Sigmoid colon (tissue), 7 donors: Measurements from ENCODE around the gene THRB. TPM values are rescaled to one million over a fixed set of nuclear protein-coding genes. Genes with fewer than 3 reads are reported as not detected.
A peak's percentile ranks its signal among the peaks of the same experiment; 100 is the strongest.

ENCODE experiments used
- DNase-seq: peaks from one replicate; pipeline ENCODE4 v3.0.0-alpha.2; 2019
- H3K27ac ChIP-seq, 4 donors: fragments of 200-600 bp; sonication (generic); one replicate each; pipeline ENCODE4 v1.5.1; 2016 to 2019; ENCODE audit warnings: mild to moderate bottlenecking in 1 of 4
- H3K27me3 ChIP-seq, 3 donors: fragments of 200-600 bp; sonication (generic); one replicate each; pipeline ENCODE4 v1.5.1; 2019; ENCODE audit warnings: mild to moderate bottlenecking in 1 of 3
- H3K36me3 ChIP-seq, 4 donors: fragments of 200-600 bp; sonication (generic); one replicate each; pipeline ENCODE4 v1.5.1; 2016 to 2019
- H3K4me1 ChIP-seq, 4 donors: fragments of 200-600 bp; sonication (generic); one replicate each; pipeline ENCODE4 v1.5.1; 2017 to 2019
- H3K4me3 ChIP-seq, 4 donors: fragments of 200-600 bp; sonication (generic); one replicate each; pipeline ENCODE4 v1.5.1; 2017 to 2019; ENCODE audit warnings: mild to moderate bottlenecking in 2 of 4, moderate library complexity in 1 of 4
- H3K9me3 ChIP-seq, 4 donors: fragments of 200-600 bp in 3 of 4; sonication (generic) in 3 of 4; one replicate each; pipeline versions ENCODE4 v1.5.1 to v1.6.1; 2013 to 2019
- EP300 ChIP-seq, 4 donors: sonication (generic); formaldehyde crosslinking; IDR thresholded peaks; one replicate each; pipeline ENCODE4 v1.6.1; 2017; ENCODE audit warnings: antibody characterized with exemption in 4 of 4
- POLR2A ChIP-seq, 2 donors: fragments of 450-650 bp; IDR thresholded peaks; one replicate each; pipeline ENCODE4 v1.6.1; 2016; ENCODE audit warnings: antibody characterized with exemption in 2 of 2, mild to moderate bottlenecking in 2 of 2, moderate library complexity in 2 of 2
- POLR2AphosphoS5 ChIP-seq, 4 donors: sonication (generic); formaldehyde crosslinking; IDR thresholded peaks; one replicate each; pipeline ENCODE4 v1.6.1; 2017; ENCODE audit warnings: antibody characterized with exemption in 4 of 4
- WGBS, 2 donors: extraction: QIAGEN DNeasy Blood & Tissue Kit; methylation state at CpG; one replicate each; pipeline ENCODE4 v1.1.7; 2013; 5-methylcytosine and 5-hydroxymethylcytosine counted together
- intact Hi-C: fragments of 100-400 bp; cut with DNase I; formaldehyde crosslinking; loops from one replicate; pipeline ENCODE4 v1.15.1; 2023
- polyA plus RNA-seq, 3 donors: library from polyadenylated mRNA; stranded (reverse); fragments of 200-250 nt; gene quantifications; one replicate each; pipeline ENCODE4 v1.2.3, GENCODE V29; 2013
- total RNA-seq, 4 donors: library from RNA; depleted of rRNA; stranded (reverse); fragments of >200 nt; gene quantifications; one replicate each; pipeline ENCODE4 v1.1.0, GENCODE V29; 2016
- TF ChIP-seq, protein P1 (sequence below), 4 experiments: fragments of 450-650 bp in 3 of 4; fragments of 200-600 bp in 1 of 4; IDR thresholded peaks; one replicate each; pipeline ENCODE4 v1.5.1; 2016 to 2019; ENCODE audit warnings: antibody characterized with exemption in 4 of 4, mild to moderate bottlenecking in 3 of 4, moderate library complexity in 2 of 4
- donor health status: healthy with polysubstance abuse.
- donor health status: Bipolar disorder and iron deficiency.
- donor health status: healthy.

Gene THRB
- total and polyA plus RNA-seq, 7 donors = 7.2 to 49.5 (median 29.7) TPM

GRCh38 chr3:24390169-24391130 is 104.2 kb downstream of the THRB start:
- WGBS, 2 donors = 16 to 60% methylated on average over 3 of the region's 3 CpGs
- no peak for DNase-seq
- Histone ChIP-seq H3K9me3 (no peaks in the 10 kb centered on the region), H3K4me1 (peaks cover 0 to 70% (median 39%) of the 10 kb centered on the region in 4 donors), H3K27ac (peak overlapping the region; percentile 58 to 70 (median 64)), H3K27me3 (no peaks in the 10 kb centered on the region), H3K36me3 (no peaks in the 10 kb centered on the region), H3K4me3 (no peak overlapping the region)
- intact Hi-C loops = no loop called here
- TF ChIP-seq EP300 (IDR thresholded peaks at IDR 0.05) (no peak), POLR2A (IDR thresholded peaks at IDR 0.05) (no peak), POLR2AphosphoS5 (IDR thresholded peaks at IDR 0.05) (no peak)
- TF ChIP-seq, protein P1, sequence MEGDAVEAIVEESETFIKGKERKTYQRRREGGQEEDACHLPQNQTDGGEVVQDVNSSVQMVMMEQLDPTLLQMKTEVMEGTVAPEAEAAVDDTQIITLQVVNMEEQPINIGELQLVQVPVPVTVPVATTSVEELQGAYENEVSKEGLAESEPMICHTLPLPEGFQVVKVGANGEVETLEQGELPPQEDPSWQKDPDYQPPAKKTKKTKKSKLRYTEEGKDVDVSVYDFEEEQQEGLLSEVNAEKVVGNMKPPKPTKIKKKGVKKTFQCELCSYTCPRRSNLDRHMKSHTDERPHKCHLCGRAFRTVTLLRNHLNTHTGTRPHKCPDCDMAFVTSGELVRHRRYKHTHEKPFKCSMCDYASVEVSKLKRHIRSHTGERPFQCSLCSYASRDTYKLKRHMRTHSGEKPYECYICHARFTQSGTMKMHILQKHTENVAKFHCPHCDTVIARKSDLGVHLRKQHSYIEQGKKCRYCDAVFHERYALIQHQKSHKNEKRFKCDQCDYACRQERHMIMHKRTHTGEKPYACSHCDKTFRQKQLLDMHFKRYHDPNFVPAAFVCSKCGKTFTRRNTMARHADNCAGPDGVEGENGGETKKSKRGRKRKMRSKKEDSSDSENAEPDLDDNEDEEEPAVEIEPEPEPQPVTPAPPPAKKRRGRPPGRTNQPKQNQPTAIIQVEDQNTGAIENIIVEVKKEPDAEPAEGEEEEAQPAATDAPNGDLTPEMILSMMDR (IDR thresholded peaks at IDR 0.05) = no peak

GRCh38 chr3:24389108-24390090 is 105.3 kb downstream of the THRB start:
- no peak overlapping the region for H3K4me3 ChIP-seq
- no peaks in the 10 kb centered on the region for H3K9me3 ChIP-seq
- peak overlapping the region; percentile 58 to 70 (median 64) for H3K27ac ChIP-seq
- no peaks in the 10 kb centered on the region for H3K36me3 ChIP-seq
- H3K27me3 ChIP-seq = no peaks in the 10 kb centered on the region
- 30 to 63% methylated on average over 6 of the region's 6 CpGs for WGBS, 2 donors
- intact Hi-C loops = no loop called here
- DNase-seq = no peak
- H3K4me1 ChIP-seq = peaks cover 0 to 76% (median 47%) of the 10 kb centered on the region in 4 donors
- no peak for TF ChIP-seq POLR2A (IDR thresholded peaks at IDR 0.05)
- TF ChIP-seq POLR2AphosphoS5 (IDR thresholded peaks at IDR 0.05) = no peak
- TF ChIP-seq EP300 (IDR thresholded peaks at IDR 0.05) = no peak
- TF ChIP-seq, protein P1 (IDR thresholded peaks at IDR 0.05) = no peak

GRCh38 chr3:24388611-24389010 is 106.0 kb downstream of the THRB start:
- TF ChIP-seq POLR2AphosphoS5 (IDR thresholded peaks at IDR 0.05) = no peak
- TF ChIP-seq, protein P1 (IDR thresholded peaks at IDR 0.05) = no peak
- DNase-seq = no peak
- Histone ChIP-seq H3K27ac (peak overlapping the region; percentile 58 to 70 (median 64)), H3K9me3 (no peaks in the 10 kb centered on the region), H3K4me1 (peaks cover 0 to 81% (median 47%) of the 10 kb centered on the region in 4 donors), H3K27me3 (no peaks in the 10 kb centered on the region), H3K4me3 (no peak overlapping the region), H3K36me3 (no peaks in the 10 kb centered on the region)
- intact Hi-C loops = no loop called here

DNA sequence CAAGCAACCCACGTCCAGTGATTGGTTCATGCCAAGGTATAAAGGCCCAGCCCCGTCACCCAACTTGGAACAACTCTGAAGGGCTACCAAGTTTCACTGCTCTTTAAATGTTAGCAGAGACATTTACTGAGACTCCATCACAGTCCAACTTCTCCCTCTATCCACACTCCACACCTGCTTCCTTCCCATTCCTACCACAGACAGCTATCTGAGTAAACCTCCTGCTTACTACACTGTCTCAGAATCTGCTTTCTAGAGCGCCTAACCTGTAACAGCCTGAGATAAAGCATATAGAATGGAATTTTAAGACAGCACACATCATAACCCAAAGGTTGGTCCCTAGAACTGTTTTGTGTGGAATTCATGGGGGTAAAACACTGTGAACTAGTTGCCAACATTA is 106.5 kb downstream of the THRB start:
- no peaks in the 10 kb centered on the region for H3K36me3 ChIP-seq
- H3K9me3 ChIP-seq = no peaks in the 10 kb centered on the region
- no peaks in the 10 kb centered on the region for H3K27me3 ChIP-seq
- H3K27ac ChIP-seq = peak overlapping the region; percentile 58 to 70 (median 64)
- 91% methylated on average over 3 of the region's 3 CpGs for WGBS, 2 donors
- DNase-seq = no peak
- peaks cover 0 to 77% (median 47%) of the 10 kb centered on the region in 4 donors for H3K4me1 ChIP-seq
- intact Hi-C loops = no loop called here
- TF ChIP-seq POLR2A (IDR thresholded peaks at IDR 0.05) (no peak), POLR2AphosphoS5 (IDR thresholded peaks at IDR 0.05) (no peak), EP300 (IDR thresholded peaks at IDR 0.05) (no peak)
- TF ChIP-seq, protein P1 (IDR thresholded peaks at IDR 0.05) = no peak
- H3K4me3 ChIP-seq = no peak overlapping the region
